GM13977 (cell line): ENCODE measurements around the gene KCNJ12.

Experiments
- DNase-seq: peaks from one replicate; pipeline ENCODE4 v3.0.0; 2012; ENCODE audit warnings: low spot score
- CTCF ChIP-seq: IDR thresholded peaks from 2 replicates; pipeline ENCODE4 v1.5.1; 2012; ENCODE audit warnings: mild to moderate bottlenecking, control low read depth; ENCODE audit not compliant: insufficient read depth; ENCODE audit errors: extremely low read depth, missing control alignments
- in situ Hi-C: fragments of 300-500 bp; cut with MboI; formaldehyde crosslinking; loops from one replicate; pipeline ENCODE4 v1.12.0; 2022; ENCODE audit warnings: low sequenced_read_pairs, low pct_unique_long_range_greater_than_20kb, mixed read lengths, inconsistent platforms; ENCODE audit not compliant: unreplicated experiment

Gene KCNJ12

GRCh38 chr17:21357281-21357680 lies 18.9 kb upstream of the KCNJ12 start:
- in situ Hi-C loops = no loop called here
- TF ChIP-seq CTCF = no peak
- DNase-seq = no peak

GRCh38 chr17:21357696-21358656 lies 18.2 kb upstream of the KCNJ12 start:
- no peak for DNase-seq
- in situ Hi-C loops = no loop called here
- TF ChIP-seq CTCF = no peak

GRCh38 chr17:21358682-21359482 lies 17.3 kb upstream of the KCNJ12 start:
- no peak for TF ChIP-seq CTCF
- DNase-seq = no peak
- in situ Hi-C loops = no loop called here

GRCh38 chr17:21359483-21359840 lies 16.7 kb upstream of the KCNJ12 start:
- no peak for DNase-seq
- no peak for TF ChIP-seq CTCF
- in situ Hi-C loops = no loop called here

GRCh38 chr17:21360048-21360447 lies 16.1 kb upstream of the KCNJ12 start:
- in situ Hi-C loops = no loop called here
- no peak for TF ChIP-seq CTCF
- no peak for DNase-seq

- DNase-seq = no peak
- no peak for TF ChIP-seq CTCF
- in situ Hi-C loops = no loop called here
Measured at GRCh38 chr17:21361020-21361809, 14.9 kb upstream of the KCNJ12 start.
